Activated CD8-positive, alpha-beta memory T cell treated with anti-CD3 and anti-CD28 coated beads, Interleukin-2, amount 50 U/mL, for 24 hours (primary cell): ENCODE results near the gene DSN1.

Experiments used
- DNase-seq: peaks from one replicate; pipeline ENCODE4 v3.0.0-alpha.2; 2020; ENCODE audit errors: extremely low read depth

The DSN1 gene

DNA sequence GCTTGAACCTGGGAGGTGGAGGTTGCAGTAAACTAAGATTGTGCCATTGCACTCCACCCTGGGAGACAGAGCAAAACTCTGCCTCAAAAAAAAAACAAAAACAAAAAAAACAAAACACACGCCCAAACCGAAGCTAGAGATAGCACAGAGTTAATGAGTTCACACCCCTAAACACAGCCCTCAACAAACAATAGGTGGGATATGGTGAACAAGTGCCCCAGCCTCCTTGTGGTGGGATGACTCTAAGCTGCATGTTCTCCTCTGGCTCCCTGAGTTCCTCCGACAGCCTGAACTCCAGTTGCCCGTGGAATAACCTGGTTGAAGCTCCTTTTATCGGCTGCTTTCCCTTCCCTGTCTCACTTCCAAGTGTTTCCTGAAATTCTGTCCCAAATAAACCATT, 22.1 kb upstream of the DSN1 start:
- DNase-seq = no peak

DNA sequence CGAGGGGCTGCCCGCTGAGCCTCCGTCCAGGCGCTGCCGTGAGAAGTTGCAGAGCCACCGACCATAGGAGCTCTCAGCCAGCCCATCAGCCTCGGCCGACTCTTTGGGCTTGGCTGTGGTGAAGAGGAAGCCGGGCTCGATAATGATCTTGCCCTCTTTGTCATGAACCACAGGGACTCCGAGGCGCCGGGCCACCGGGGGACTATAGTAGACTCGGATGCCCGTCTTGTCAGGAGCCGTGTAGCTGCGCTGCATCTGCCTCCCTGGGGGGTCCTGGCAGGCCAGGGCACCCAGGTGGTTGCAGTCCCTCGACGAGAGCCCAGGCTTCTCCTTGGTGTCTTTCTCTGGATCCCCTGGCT, 20.5 kb upstream of the DSN1 start:
- no peak for DNase-seq

DNA sequence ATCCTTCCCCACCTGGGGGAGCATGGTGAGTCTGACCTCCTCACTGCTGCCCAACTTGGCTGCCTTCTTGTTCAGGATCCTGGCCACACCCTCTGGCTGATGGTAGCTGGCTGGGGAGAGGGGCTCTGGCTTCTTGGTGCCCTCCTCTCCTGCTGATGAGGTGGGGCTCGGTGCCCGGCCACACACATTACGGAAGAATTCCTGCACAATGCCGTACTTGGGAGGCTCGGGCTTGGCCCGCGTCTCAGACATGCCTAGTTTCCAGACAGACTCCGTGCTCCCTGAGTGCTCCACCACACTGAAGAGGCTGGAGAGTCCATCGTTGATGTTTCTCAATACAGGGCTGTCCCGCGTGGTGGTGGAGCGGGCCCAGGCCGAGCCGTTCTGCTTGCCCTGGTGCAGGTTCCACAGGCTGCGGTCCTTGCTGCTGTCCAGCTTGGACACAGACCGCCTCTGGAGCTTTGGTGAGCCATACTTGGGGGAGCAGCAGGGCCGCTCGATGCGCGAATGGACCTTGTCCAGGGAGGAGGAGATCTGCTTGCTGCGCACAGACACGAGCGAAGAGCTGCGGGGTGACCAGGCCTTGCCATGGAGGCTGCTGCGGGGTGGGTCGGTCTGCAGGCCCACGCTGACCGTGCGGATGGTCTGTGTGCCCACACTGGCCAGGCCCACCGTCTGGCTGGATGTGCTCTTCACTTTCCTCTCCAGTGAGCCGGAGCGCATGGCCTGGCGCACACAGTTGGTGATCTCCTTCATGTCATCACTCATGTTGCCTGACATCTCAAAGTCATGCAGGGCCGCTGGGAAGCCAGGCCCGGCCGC, 19.9 kb upstream of the DSN1 start:
- no peak for DNase-seq

DNA sequence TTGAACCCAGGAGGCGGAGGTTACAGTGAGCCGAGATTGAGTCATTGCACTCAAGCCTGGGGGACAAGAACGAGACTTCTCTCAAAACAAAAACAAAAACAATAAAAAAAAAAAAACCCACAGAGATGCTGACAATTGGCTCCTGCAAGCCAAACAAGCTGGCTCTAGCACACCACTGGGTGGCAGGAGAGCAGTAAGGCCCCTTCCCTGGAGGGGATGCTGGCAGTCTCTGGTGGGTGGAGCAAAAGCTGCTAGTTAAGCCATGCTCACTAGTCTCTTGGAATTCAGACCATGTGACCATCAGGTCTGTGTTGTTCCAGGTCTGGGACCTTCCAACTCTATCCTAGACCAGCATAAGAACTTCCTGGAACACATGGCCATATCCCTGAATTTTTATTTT, 18.9 kb upstream of the DSN1 start:
- no peak for DNase-seq

DNA sequence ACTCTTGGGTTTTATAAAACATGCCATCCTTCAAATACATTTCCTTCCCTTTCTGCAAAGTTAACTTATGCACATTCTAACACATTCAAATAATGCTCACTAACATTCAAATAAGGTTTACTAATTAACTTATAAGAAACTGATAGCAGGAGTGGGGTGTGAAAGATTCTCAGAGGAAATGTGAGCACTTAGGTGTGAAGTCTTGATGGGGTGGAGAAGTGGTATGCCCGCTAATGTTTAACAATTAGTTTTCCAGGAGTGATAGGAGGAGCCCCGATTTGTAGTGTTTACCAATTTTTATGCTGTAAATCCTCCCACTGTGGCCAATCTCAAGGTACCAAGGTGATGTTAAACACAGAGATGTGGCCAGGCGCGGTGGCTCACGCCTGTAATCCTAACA, 18.3 kb upstream of the DSN1 start:
- DNase-seq = no peak

DNA sequence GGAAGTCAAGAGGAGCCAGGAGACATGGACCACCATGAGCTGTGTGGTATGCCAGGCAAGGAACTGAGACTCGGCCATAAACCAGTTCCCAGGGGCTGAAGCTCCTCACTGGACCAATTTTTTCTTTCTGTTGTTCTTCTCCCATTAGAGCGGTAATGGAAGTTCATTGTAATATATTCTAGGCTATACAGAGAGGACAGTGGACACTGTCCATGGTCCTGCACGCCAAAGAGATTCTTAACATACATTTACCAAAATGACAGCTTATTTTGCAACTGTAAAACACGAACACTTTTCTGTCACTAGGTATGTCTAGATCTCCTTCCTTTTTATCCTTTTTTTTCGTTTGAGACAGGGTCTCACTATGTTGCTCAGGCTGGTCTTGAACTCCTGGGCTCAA, 13.1 kb upstream of the DSN1 start:
- DNase-seq = no peak

DNA sequence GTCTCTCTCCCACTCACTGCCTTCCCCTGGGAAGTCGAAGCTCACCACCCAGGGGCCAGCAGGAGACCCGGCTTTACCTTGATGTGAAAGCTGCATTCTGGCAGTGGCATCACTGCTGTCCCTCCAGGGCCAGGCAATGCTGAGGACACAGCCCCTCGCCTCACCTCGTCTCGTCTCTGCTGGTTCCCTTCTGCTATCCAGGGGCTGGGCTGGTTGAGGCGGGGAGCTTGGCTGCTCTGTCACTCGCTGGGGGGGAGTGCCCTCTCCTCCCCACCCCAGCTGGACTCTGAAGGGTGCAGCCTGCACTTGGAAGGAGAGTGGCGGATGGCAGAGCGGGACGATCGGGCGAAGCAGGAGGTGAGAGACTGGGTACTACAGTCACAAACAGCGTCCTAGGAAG, 12.7 kb upstream of the DSN1 start:
- no peak for DNase-seq

DNA sequence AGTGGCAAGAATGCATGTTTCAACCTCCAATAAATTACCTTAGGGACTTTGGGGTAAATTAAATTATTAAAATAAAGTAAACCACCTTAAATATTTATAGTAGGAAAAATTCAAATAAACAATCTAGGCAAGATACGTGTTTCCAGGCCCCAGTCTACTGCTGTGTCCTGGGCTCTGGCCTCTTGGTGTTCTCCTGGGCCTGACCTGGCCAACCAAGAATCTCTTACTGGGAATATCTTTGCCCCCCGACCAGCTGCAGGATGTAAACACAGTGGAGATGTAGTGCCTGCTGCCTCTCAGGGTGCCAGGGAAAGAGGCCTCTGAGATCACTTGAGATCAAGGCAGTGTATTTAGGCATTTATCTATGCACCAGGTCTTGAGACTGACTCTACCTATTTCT, 11.7 kb upstream of the DSN1 start:
- no peak for DNase-seq

DNA sequence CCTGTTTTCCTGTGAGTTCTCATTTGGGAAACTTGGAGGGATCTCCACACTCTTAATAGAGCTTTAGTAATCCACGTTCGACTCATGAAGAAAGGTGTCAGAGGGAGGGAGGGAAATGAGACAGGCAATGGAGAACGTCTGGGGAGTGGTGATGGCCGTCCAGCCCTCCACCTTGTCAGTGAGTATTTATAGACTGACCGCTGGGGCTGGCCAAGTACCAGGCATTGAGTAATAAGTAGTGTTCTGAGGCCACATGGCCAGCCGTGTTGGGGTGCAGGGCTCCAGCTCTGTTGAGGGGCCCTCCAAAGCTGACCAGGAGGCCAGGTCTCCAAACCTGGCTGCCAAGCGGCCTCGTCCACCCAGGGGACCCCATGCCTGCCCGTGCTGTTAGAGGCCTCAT, 11.3 kb upstream of the DSN1 start:
- no peak for DNase-seq

DNA sequence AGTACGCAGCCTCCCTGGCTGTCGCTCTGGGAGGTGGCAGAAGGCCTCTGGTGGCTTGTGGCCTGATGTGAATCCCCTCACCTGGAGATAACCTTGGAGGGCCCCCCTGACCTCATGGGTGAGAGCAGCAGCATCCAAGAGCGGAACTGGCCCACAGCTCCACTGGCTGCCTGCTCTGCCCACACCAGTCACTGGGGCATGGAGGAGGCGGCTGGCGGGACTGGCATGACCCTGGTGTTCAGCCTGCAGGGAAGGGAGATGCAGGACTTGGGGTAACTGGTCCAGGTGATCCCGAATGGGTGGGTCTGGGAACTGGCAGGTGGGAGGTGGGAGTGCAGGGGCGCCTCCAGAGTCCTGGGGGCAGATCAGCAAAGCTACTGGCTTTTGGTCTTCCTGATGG, 10.6 kb upstream of the DSN1 start:
- DNase-seq = no peak

DNA sequence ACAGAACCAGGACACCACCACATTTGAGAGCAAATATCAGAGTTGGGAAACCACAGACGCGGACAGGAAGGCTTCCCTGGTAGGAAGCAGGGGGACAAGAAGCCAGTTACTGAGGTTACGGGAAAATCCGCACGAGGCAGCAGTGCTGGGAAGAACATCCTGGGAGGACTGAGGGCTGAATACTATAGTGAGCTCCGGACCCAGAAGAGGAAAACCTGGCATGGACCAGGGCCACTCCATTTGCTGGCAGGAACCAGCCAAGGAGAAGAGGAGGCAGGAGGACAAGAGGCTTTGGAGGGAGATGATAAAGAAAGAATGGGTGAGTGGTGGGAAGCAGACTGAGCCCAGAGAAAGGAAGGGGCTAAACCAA, 6.1 kb upstream of the DSN1 start:
- DNase-seq = no peak

DNA sequence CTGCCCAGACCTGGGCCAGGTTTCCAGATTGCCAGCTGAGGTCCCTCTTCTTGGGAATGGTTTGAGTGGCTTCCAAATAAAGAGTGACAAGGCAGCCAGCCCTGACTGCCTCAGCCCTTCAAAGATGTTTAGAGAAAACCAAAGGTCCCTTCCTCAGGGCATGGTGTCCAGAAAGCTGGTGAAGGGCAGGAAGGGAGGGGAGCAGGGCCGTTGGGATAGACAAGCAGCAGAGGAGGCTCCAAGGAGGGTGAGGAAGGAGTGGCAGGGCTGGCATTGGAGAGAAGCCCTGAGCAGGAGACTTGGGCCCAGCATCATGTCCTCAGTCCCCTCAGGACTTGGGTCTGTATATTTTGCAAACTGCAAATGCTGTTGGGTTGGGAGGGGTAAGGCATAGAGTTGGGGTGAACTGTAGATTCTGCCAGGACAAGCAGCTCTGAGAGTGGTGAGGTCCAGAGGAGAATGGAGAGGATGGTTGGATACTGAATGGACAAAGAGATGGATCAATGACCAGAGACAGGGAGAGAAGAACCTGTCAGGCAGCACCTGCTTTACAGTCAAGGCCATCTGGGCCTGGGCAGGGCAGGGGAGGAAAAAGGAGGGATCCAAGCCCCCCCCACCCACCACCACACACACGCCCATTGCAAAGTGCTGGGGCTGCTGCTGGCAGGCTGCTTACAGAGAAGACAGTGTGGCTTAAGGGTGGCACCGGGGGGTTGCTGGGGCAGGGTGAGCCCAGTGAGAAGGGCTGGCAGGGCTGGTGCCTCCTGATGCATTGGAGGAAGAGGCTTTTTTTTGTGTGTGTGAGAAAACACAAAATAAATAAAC, 5.5 kb upstream of the DSN1 start:
- DNase-seq = no peak

DNA sequence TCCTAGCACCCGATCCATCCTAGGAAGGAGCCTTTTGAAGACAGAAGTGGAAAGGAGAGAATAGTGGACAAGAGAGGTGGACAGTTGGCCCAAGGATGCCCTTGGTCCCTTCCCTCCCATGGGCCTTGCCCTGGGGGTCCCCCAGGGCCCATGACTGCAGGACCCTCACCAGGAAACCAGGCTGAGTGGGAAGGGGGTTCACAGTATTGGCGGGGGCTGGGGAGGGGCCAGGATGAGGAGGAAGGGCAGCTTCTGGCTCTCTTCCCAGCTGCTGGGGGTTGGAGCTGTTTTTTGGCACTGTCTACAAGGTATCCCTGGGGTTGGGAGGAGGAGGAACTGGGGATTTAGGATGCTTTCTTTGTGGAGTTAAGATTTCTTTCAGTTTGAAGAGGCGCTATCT, 4.0 kb upstream of the DSN1 start:
- no peak for DNase-seq

DNA sequence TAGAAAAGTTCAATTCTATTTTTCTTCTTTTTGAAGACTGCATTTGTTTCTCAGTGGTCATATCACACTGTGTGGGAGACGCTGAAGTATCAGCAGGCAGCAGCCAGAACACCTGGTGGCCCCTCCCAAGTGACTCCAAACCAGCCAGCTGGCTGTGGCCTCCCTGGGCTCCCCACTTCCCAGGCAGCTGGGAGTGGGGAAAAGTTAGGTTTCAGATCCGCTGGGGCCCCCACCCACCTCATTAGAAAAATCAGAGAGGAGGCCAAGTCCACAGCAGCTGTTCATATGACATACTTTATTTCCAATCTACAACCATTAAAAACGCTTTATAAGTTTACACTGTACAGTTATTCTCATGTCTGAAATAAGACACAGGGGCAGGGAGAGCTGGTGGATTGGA, 3.6 kb upstream of the DSN1 start:
- no peak for DNase-seq

DNA sequence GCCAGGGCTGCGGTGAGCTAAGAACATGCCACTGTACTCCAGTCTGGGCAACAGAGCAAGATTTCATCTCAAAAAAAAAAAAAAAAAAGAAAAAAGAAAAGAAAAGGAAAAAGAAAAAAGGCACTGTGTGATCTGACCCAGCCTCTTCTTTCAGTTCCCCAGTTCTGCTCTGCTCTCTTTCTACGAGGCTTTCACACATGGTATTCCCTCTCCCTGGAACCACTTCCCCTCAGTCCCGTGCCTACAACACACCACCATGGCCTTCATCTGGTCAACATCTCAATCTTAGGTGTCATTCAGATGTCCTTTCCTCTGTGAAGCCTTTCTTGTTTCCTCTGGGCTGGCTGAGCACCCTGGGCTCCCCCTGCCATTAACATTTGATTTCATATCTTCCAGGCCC, 2.3 kb upstream of the DSN1 start:
- DNase-seq = no peak

DNA sequence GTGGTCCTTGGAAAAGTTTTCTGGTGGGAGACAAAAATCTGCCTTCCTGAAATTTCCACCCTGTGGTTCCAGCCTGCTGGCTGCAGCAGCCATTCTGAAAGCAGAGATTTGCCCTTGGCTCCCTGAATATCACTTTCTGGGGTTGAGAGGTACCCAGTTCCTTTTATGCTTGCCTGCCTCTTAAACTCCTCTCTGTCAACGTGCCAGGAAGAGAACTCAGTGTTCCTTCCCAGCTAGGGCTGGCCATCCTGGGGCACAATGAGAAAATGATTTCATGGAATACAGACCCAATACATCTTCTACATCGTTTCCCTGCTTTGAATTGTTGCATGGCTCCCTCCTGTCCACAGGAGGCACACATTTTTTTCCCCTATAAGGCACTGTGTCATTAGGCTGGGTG, 1.6 kb upstream of the DSN1 start:
- DNase-seq = no peak

DNA sequence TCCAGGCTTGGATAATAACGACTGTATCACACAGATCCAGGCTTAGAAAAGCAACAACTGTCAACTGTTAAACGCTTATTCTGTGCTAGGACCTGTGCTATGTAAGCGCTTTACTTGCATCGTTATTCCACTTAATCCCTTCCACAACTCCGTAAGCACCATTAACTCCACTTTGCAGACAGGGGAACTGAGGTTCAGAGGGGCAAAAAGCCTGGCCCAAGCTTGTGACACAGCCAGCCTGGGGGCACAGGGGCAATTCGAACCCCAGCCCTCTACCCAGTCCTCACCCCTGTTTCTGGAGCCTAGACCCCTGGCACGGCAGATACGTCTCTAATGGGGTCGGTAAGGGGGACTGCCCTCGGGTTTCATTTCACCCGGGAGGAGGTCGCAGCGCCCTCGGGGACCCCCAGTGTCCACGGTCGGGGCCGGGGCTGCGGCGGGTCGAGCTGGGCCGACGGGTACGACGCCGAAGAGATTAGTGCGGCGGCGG, 411 bp downstream of the DSN1 start:
- no peak for DNase-seq

DNA sequence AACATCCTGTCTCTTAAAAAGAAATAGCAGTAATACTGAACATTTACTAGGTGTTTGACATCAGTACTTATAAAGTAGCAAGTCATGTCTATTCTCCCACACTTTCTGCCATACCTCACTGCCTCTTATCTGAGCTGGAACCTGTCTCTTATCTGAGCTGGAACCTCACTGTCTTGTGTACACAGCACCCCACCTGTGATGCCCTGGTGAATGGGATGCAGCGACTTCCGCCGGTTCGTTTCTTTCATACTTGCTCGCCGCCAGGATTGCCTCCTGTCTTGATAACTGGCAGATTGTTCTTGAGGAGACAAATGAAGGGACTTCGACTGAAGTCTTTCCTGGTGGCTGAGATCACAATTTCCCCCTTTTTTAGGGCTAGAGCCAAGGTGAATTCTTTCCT, 2.9 kb downstream of the DSN1 start:
- DNase-seq = no peak

DNA sequence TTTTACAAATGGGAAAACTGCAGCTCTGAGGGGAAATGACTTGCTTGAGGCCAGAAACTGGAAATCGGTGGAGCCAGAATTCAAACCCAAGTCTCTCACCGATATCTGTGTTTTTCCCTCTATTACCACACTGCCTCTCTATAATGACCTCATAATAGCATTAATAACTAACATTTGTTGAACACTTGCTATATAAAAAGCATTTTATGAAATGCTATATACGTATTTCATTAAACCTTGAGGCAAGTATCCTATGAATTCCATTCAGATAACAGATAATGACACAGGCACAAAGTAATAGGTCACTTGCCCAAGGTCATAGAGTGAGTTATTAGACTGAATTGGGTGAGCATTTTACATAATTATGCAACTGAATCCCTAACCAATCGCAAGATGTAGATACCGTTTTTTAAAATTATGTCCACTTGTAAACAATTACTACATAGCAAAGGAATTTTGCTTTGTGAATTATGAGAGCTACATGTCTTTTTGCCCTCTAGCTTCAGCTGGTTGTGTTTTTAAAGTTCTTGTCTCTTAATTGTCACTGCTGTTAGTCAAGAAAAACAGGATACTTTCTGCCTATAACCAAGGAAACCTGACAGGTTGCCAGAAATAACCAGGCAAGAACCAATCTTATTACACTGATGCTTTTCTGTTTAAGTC, 4.7 kb downstream of the DSN1 start:
- no peak for DNase-seq

DNA sequence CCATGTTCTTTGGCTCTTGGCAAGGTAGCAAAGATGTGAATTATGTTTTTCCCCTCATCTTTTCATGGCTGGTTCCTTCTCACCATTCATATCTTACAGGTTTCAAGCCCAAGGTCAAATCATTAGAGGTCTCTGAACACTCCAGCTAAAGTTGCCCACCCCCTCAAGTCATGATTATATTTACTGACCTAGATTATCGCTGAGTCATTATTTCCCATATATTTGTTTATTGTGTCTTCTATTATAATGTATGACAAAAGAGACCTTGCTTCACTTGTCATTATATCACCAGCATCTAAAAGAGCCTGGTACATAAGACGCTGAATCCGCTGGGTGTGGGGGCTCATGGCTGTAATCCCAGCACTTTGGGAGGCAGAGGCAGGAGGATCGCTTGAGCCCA, 12.4 kb downstream of the DSN1 start:
- no peak for DNase-seq

DNA sequence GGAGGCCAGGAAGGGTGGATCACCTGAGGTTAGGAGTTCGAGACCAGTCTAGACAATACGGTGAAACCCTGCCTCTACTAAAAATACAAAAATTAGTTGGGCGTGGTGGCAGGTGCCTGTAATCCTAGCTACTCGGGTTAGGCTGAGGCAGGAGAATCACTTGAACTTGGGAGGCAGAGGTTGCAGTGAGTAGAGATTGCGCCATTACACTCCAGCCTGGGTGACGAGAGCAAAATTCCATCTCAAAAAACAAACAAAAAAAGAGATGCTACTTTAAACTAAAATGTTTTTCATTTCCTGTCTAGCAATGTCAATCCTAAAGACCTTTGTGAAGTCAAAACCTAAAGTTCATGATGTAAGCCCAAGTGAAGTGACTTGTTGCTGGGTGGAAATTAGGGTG, 12.9 kb downstream of the DSN1 start:
- DNase-seq = no peak

DNA sequence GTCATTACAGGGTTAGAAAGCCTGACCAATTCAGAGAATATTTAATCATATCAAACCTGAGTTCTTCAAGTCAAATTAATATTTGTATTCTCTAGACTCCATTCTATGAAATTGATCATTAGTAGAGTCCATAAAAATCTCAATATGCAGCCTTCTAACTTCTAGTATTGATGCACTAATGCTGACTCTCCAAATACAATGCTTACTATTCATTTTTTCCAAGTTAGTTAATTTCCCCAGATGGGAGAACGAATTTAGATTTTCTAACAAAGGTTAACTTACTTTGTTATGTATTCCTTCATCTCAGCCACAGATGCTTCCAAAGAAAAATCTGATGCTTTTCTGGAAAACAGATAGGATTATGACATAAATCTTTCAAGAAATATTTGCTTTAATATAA, 15.3 kb downstream of the DSN1 start:
- DNase-seq = no peak

DNA sequence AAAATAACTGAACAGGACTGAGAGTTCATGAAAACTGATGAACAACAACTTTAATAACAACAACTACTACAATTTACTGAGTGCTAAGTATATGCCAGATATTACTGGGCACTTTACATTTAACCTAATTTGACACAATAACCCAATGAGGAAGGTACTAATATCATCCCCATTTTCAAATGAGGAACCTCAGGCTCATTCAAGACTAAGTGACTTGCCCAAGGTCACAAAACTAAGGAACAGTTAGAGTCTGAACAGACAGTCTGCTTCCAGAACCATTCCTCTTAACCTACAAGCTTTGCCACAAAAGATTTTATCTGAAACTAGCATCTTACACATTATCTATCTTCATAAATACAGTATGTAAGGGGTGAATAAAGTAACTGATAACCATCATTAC, 17.1 kb downstream of the DSN1 start:
- DNase-seq = no peak
